ENCODE measurements around the gene BMP6.
A peak's percentile ranks its signal among the peaks of the same experiment; 100 is the strongest.

Gene BMP6

DNA sequence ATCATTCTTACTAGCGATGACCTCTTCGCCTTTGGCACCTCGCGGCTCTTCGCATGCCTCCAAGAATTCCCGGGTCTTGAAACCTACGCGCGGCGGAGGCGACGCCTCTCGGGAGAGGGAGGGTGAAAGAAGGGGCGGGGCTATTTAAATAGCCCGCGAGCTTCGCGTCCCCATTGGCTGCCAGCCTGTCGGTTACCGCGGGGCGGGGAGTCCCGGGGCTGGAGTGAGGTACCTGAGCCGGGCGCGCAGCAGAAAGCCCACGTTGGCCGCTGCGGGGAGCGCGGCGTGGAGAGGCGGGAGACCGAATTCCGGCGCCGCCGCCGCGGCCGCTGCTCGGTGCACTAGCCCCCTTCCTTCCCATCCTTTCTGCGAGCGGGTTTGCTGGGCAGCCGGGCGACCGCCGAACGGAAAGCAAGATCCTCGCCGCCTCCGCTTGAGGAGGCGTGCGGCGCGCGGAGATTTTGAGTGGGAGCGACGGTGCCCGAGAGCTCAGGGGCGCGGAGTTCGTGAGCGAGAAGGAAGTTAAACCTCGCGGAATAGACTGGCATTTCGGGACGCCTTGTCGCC, at the start of gene BMP6:
Gene BMP6 (plus strand): TSS at position 251 of the 567 bp plus-strand sequence. CDS start 857 bp downstream, outside the sequence.
- peak; percentile 77 for DNase-seq

DNA sequence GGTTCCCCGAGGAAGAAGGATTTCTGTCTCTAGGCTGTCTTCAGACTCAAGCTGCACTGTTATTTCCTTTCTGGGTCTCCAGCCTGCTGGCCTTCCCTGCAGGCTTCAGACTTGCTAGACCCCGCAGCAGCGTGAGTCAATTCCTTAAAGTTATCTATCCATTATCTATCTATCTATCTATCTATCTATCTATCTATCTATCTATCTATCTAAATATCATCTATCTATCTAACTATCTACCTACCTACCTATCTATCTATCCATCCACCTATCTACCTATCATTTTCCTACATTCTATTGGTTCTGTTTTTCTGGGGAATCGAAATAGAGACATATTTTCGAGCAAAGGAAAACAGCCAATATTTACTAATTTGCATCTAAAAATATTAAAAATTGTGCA, 48.7 kb upstream of the BMP6 start:
- DNase-seq, result no peak

- DNase-seq, result no peak
Observed at GRCh38 chr6:7680393-7681075, 45.4 kb upstream of the BMP6 start.

GRCh38 chr6:7681449-7681848, 44.5 kb upstream of the BMP6 start:
- no peak for DNase-seq

DNA sequence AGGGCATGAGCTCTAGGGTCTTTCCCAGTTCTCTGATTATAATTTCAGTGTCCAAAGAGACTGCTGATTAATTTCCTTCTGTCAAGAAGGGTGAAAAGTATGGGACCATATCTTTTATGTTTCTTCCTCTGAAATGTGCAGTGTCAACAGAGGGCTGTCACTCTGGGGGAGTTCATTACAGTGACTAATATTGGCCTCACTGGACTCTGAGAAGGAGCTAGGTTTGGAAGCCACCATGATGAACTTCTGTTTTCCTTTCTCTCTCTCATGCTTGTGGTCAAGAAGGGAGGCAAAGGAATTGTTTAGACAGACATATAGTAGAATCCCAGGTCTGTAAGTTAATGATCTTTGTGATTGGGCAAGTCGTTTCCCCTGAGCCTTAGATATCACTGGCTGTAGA, 41.8 kb upstream of the BMP6 start:
- DNase-seq, result no peak

GRCh38 chr6:7684843-7685242, 41.1 kb upstream of the BMP6 start:
- no peak for DNase-seq

DNA sequence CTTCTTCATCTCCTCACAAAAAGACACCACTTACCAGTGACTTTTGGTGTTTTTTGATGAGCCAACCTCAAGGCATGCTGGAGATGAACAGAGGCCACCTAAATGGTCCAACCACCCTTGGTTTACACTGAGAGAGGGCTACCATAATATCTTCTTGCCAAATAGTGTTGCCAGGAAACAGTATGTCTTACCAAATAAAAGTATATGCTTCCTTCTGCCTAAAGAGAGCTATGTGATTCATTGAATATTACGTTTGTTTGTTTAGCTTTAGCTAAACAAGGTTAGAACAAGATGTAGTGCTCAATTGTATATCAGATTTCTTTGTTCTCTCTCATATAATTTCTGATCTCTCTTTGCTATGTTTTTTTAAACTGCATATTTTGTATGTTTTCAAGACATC, 40.6 kb upstream of the BMP6 start:
- DNase-seq, result no peak

GRCh38 chr6:7687145-7688111, 38.5 kb upstream of the BMP6 start:
- no peak for DNase-seq

GRCh38 chr6:7691021-7691420, 34.9 kb upstream of the BMP6 start:
- DNase-seq, result no peak

GRCh38 chr6:7691675-7692452, 34.0 kb upstream of the BMP6 start:
- peak; percentile 55 for DNase-seq

DNA sequence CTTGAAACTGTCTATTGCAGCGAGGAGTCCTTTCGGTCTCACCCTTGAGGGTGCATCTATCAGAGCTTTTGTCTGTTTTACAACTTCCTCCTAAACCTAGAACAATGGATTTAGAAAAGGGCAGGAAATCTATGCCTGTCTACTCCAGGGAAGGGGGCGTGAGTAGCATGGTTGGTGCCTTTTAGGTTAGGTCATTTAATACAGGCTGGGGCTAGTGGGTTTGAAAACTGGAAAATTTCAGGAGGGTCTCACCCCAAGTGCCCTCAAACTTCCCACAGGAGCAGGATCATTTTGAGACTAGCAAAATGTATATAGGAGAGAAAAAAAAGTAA, 33.5 kb upstream of the BMP6 start:
- no peak for DNase-seq

DNA sequence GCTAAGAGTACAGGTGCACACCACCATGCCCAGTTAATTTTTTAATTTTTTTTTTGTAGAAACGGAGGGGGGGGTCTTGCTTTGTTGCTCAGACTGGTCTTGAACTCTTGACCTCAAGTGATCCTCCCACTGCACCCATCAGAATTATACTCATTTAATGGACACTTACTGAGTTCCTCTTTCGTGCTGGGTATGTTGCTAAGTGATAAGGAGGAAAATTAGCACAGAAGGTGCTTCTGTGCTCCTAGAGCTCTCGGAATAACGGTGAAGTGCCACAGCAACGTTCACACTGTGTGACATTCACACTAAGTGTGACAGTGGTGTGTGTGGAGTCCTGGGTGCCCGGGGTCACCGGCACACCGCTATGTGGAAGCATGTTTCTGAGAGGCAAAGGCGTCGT, 32.1 kb upstream of the BMP6 start:
- no peak for DNase-seq

- no peak for DNase-seq
Observed at GRCh38 chr6:7696061-7696460, 29.8 kb upstream of the BMP6 start.

- no peak for DNase-seq
Observed at GRCh38 chr6:7697432-7697819, 28.5 kb upstream of the BMP6 start.

DNA sequence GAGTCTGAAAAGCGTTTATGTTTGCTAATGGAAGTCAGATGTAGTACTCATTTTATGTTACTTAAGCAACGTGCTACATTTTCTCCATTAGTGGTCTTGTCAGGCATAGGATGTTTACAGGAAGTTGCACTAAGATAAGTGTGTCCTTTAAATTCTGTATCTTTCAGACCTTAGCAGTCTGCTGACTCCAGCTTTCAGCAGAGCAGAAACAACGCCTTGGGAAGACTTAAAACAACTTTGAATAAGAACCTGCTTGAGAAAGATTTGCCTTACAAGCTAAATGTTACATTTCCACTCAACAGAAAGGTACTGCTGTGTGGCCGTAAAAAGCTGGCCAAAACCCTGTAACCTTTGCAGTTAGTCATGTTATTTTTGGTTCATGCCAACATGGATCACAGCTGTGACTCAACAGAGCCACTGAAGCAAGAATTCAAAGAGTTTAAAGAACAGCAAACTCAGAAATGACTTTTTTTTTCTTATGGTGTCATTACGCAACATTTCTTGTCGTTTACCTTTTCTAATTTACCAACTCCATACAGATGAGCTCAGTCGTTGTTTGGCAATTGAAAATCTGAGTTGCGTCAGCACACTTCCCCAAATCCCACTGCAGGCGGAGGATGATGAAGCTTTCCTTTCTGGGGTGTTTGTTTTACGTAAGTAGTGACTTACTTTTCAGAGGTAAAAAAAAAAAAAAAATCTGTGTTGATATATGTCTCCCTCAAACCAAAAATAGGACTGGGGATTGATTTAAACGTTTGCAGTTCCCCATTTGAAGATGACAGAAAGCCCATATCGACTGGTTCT, 27.9 kb upstream of the BMP6 start:
- peak; percentile 84 for DNase-seq

DNA sequence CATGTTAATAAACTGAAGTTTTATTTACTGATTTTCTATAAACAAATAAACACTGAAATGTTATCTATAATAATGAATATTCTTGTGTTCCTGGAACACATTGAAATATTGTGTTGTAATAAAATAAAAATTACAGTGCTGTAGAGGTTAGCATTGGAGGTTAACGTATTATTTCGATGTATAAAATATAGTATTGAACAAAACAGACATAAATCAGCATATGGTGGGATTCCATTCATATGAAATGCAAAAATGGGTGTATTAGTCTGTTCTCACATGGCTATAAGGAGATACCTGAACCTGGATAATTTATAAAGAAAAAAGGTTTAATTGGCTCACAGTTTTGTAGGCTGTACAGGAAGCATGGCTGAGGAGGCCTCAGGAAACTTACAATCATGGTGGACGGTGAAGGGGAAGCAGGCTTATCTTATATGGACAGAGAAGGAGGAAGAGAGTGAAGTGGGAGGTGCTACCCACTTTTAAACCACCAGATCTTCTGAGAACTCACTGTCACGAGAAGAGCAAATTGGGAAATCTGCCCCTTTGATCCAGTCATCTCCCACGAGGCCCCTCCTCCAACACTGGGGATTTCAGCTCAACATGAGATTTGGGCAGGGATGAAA, 24.6 kb upstream of the BMP6 start:
- DNase-seq, result no peak

- no peak for DNase-seq
Observed at GRCh38 chr6:7703148-7703680, 22.7 kb upstream of the BMP6 start.

DNA sequence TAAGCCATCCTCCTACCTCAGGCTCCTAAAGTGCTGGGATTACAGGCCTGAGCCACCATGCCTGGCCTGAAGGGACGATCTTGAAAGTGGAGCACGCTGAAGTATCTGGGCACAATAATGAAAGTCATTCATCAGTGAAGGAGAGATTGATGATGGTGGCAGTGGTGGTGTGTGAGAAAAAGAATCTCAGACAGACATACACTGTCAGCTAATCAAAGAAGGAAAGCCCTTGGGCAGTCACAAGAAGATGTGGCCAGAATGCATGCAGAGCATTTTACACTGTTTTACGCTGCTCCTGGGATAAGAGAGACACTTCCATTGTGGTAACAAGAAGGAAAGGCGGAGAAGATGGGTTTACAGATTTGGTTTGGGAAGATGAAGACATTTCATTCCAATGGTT, 20.4 kb upstream of the BMP6 start:
- DNase-seq, result no peak

GRCh38 chr6:7706269-7706668, 19.6 kb upstream of the BMP6 start:
- no peak for DNase-seq

GRCh38 chr6:7707787-7708186, 18.1 kb upstream of the BMP6 start:
- peak; percentile 16 for DNase-seq

DNA sequence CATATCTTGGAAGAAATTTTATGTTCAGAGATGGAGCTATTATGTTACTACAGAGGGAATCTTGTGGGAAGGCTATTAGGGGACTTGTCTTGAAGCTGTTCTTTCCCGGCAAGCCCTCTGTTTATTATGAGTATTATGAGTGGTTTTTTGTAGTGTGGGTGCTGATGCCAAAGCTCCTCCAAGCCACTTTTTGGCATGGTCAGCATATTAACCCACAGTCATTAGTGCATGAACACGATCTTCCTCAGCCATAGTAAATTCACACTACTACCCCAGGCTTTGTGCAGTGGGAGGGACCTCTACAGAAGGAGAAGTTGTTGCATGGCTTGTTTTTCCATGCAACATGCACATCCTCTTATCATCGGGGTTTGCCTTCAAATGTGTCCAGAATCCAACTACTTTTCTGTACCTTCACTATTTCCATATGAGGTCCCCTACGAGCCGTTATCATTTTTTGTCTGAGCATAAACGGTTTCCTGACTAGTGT, 6.5 kb upstream of the BMP6 start:
- DNase-seq, result no peak

Data from fibroblast of skin of right quadriceps (primary cell).